ENCODE results near the gene CERK. TPM values are rescaled to one million over a fixed set of nuclear protein-coding genes. Genes with fewer than 3 reads are reported as not detected.
A peak's percentile ranks its signal among the peaks of the same experiment; 100 is the strongest.
"Not testable (repeated sequence)": the region's sequence is repeated elsewhere in the genome, so short reads cannot be mapped to it uniquely, and the experiment has no call there.

CERK gene
- total RNA-seq: 27.7 and 28.2 TPM in 2 replicates

- Histone ChIP-seq H3K4me3 (ENCODE audit: insufficient read depth, low read length) (peak within 1 kb of the TSS; percentile 78), H4K20me1 (ENCODE audit: insufficient read depth, low read length) (peaks cover 22% of the 10 kb centered on the region), H3K27me3 (ENCODE audit: insufficient read depth, low read length) (no peaks in the 10 kb centered on the region), H3K4me1 (ENCODE audit: insufficient read depth, low read length) (peaks cover 29% of the 10 kb centered on the region), H3K4me2 (ENCODE audit: insufficient read depth, low read length) (peak within 1 kb of the TSS; percentile 89), H3K27ac (ENCODE audit: low read depth, low read length) (no peak within 1 kb of the TSS), H3K79me2 (ENCODE audit: insufficient read depth, low read length) (peaks cover 58% of the 10 kb centered on the region), H3K9me3 (ENCODE audit: low read depth, low read length) (no peaks in the 10 kb centered on the region), H2AFZ (ENCODE audit: low read length) (peak within 1 kb of the TSS; percentile 28), H3K36me3 (ENCODE audit: insufficient read depth, low read length) (no peaks in the 10 kb centered on the region)
- no peak for TF ChIP-seq CTCF (IDR thresholded peaks at IDR 0.05; ENCODE audit: extremely low read depth, low read depth, low read length)
- DNase-seq (ENCODE audit: insufficient read length, low spot score, missing footprints): peak; percentile 97
Observed at GRCh38 chr22:46737976-46738646, at the start of gene CERK. CERK (minus strand) TSS chr22:46738252; CDS start chr22:46738148, 104 bp downstream.

- H3K79me2 ChIP-seq (ENCODE audit: insufficient read depth, low read length): peaks cover 85% of the 10 kb centered on the region
- DNase-seq (ENCODE audit: insufficient read length, low spot score, missing footprints): no peak
Observed at GRCh38 chr22:46783721-46784120, 45.7 kb upstream of the CERK start.

GRCh38 chr22:46782200-46782599 is 44.1 kb upstream of the CERK start:
- DNase-seq (ENCODE audit: insufficient read length, low spot score, missing footprints); H2AFZ ChIP-seq (ENCODE audit: low read length); H3K4me2 ChIP-seq (ENCODE audit: insufficient read depth, low read length); H3K4me1 ChIP-seq (ENCODE audit: insufficient read depth, low read length); H3K27me3 ChIP-seq (ENCODE audit: insufficient read depth, low read length); H3K27ac ChIP-seq (ENCODE audit: low read depth, low read length); H3K36me3 ChIP-seq (ENCODE audit: insufficient read depth, low read length); H3K4me3 ChIP-seq (ENCODE audit: insufficient read depth, low read length); H3K9me3 ChIP-seq (ENCODE audit: low read depth, low read length): not testable (repeated sequence)
- Histone ChIP-seq H4K20me1 (ENCODE audit: insufficient read depth, low read length) (peaks cover 34% of the 10 kb centered on the region), H3K79me2 (ENCODE audit: insufficient read depth, low read length) (peaks cover 86% of the 10 kb centered on the region)

More at GRCh38 chr22:46783721-46784120, 45.7 kb upstream of the CERK start:
- H3K9me3 ChIP-seq (ENCODE audit: low read depth, low read length): no peaks in the 10 kb centered on the region
- no peak overlapping the region for H3K4me3 ChIP-seq (ENCODE audit: insufficient read depth, low read length)
- H2AFZ ChIP-seq (ENCODE audit: low read length): no peak overlapping the region
- H3K27ac ChIP-seq (ENCODE audit: low read depth, low read length): no peak overlapping the region
- H4K20me1 ChIP-seq (ENCODE audit: insufficient read depth, low read length): peaks cover 33% of the 10 kb centered on the region
- no peak for TF ChIP-seq CTCF (IDR thresholded peaks at IDR 0.05; ENCODE audit: extremely low read depth, low read depth, low read length)
- no peaks in the 10 kb centered on the region for H3K36me3 ChIP-seq (ENCODE audit: insufficient read depth, low read length)
- H3K27me3 ChIP-seq (ENCODE audit: insufficient read depth, low read length): no peaks in the 10 kb centered on the region
- H3K4me2 ChIP-seq (ENCODE audit: insufficient read depth, low read length): no peak overlapping the region
- H3K4me1 ChIP-seq (ENCODE audit: insufficient read depth, low read length): no peaks in the 10 kb centered on the region

- no peak for DNase-seq (ENCODE audit: insufficient read length, low spot score, missing footprints)
- Histone ChIP-seq H2AFZ (ENCODE audit: low read length) (no peak overlapping the region), H3K4me3 (ENCODE audit: insufficient read depth, low read length) (no peak overlapping the region), H3K79me2 (ENCODE audit: insufficient read depth, low read length) (peaks cover 87% of the 10 kb centered on the region), H3K27me3 (ENCODE audit: insufficient read depth, low read length) (no peaks in the 10 kb centered on the region), H3K4me2 (ENCODE audit: insufficient read depth, low read length) (no peak overlapping the region), H3K9me3 (ENCODE audit: low read depth, low read length) (no peaks in the 10 kb centered on the region), H3K36me3 (ENCODE audit: insufficient read depth, low read length) (no peaks in the 10 kb centered on the region), H3K27ac (ENCODE audit: low read depth, low read length) (no peak overlapping the region), H3K4me1 (ENCODE audit: insufficient read depth, low read length) (no peaks in the 10 kb centered on the region), H4K20me1 (ENCODE audit: insufficient read depth, low read length) (peaks cover 41% of the 10 kb centered on the region)
- TF ChIP-seq CTCF (IDR thresholded peaks at IDR 0.05; ENCODE audit: extremely low read depth, low read depth, low read length): no peak
Observed at GRCh38 chr22:46781291-46781690, 43.2 kb upstream of the CERK start.
